Activated T-cell treated with anti-CD3 and anti-CD28 coated beads for 24 hours (primary cell): Measurements from ENCODE around the gene DIAPH2.

Source experiments
- DNase-seq: peaks from one replicate; pipeline ENCODE4 v3.0.0-alpha.2; 2020; ENCODE audit warnings: low read depth

The DIAPH2 gene

DNA sequence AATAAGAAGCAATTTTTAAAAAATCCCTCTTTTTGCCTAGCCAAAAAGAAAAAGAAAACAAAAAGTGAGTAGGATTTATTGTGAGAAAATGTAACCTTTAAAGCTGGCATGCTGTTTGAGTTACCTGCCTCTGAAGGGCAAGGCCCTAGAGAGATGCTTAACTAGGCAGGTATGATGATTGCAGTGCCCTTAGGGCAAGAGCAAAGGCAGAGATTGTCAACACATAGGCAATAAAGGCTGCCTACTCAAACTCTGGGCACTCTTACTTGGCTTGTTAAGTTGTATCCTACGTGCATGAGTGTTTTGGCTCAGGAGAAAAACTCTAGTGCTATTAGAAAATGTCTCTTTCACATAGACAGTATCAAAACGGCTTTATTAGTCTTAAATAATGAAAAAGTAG lies 505.0 kb downstream of the DIAPH2 start:
- DNase-seq: no peak

DNA sequence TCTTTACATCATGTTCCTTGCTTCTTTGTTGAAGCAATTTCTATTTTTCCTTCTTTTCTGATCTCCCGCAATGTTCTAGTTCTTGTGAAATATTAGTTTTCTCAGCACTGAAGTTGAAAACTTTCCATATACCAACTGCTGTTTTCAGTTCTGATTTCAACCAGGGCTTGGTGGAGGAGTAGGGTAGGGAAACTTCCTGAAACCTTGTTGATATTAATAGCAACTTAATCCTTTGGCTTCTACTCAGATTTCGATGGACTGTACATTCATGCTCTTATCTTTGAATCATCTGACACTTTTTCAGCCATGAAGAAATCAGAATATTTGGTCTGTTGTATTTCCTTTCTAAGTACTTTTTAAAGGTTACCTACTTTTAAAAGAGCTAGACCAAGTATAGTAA lies 514.9 kb downstream of the DIAPH2 start:
- no peak for DNase-seq

- DNase-seq: no peak
Measured at GRCh38 chrX:97200454-97200853, 515.8 kb downstream of the DIAPH2 start.

DNA sequence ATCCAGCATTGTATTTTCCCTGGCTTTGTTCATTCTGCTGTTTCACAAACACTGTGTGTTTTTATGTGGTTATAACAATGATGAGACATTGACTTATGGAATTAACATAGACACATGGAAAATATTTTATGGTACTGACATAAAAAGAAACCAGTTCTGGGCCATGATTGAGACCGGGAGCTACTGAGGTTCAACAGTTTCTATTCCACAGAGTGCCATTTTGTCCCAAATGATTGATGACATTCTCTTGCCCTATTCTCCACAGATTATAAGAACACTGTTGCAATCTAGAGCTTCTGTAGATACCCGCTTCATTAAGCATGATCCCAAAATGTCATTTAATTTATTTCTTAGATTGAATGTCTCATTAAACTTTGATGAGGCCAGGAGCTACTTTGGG lies 525.9 kb downstream of the DIAPH2 start:
- DNase-seq: no peak

DNA sequence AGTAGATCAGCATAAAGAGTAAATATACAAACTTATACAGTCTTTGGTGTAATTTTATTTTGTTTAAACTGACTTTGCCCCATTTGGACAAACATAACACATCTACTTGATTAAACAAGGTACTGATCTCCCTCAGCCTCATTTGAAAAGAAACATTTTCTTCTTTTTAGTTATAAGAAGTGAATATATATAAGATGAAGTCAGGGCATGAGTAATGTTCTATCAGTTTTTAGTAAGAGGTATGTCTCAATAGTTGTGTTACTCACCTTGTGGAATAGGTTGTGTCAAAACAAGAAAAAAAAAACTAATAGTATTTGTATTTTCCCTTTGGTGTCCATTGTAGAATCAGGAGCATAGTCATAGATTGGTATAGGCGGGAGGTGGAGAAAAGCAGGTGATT lies 526.4 kb downstream of the DIAPH2 start:
- DNase-seq: no peak

- no peak for DNase-seq
Measured at GRCh38 chrX:97215186-97215585, 530.5 kb downstream of the DIAPH2 start.

GRCh38 chrX:97224148-97224547 lies 539.5 kb downstream of the DIAPH2 start:
- no peak for DNase-seq

- DNase-seq: no peak
Measured at GRCh38 chrX:97229318-97229717, 544.7 kb downstream of the DIAPH2 start.

DNA sequence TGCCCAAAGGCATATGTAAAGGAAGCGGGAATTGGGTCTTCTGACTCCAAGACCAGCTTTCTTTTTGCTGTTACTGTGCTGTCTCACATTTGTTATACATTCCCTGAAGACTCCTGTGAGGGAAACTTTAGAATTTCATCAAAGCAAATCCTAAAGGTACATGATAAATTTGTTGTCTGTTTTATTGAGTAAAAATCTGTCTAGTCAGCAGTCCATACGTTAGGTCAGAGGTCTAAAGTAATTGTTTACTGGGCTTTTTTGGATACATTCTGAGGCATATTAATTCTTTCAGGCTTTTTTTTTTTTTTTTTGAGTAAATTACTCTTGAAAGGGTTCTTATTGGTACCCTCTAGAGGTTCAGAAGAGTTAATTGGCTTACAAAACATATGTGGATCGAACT lies 546.3 kb downstream of the DIAPH2 start:
- no peak for DNase-seq

GRCh38 chrX:97234471-97235081 lies 549.9 kb downstream of the DIAPH2 start:
- DNase-seq: no peak

- DNase-seq: no peak
Measured at GRCh38 chrX:97238632-97239031, 554.0 kb downstream of the DIAPH2 start.

DNA sequence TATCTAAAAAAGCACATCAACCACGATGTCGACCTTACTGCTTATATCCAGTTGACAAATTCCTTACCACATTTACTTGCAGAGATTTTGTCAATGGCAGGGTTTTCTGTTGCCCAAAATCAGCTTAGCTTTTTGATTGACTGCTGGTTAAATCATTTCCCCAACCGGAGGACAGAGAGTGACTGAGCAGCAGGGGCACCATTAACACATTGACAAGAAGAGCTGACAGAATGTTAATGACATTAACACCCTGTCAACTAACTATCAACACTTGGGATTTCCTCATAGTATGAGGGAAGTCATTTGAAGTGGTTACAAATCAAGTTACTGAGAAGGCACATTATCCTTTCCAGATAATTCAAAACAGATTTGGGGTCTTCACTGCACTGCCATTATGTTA lies 567.5 kb downstream of the DIAPH2 start:
- no peak for DNase-seq

GRCh38 chrX:97260679-97261078 lies 576.0 kb downstream of the DIAPH2 start:
- no peak for DNase-seq

DNA sequence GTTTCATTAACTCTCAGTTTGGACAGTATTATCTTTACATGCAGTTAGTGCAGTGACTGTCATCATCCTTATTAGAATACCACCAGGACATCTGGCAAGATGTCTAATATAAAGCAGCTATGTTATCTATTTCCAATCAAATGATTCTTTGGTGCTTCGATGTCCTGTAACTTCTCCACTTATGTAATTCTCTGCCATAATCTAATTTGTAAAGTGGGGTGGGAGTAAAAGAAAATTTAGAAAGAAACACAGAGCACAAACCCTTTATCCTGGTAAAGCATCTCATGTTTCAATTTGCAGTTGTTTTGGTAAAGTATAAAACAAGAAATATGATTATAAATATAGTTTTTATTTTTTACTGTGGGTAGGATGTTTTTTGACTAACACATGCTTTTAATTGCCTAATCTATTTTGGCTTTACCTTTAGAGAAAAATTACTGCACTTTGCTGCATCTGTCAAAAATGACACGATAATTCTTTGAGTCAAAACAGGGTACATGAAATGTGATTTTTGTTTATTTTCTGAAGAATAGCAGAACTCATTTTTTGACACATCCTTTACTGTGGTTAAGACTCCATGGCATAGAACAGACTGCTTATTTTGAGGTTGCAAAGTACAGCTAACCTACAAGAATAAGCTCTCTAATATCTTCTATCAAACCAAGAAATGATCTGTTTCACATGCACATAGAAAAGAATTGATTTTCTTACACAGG lies 581.9 kb downstream of the DIAPH2 start:
- no peak for DNase-seq

DNA sequence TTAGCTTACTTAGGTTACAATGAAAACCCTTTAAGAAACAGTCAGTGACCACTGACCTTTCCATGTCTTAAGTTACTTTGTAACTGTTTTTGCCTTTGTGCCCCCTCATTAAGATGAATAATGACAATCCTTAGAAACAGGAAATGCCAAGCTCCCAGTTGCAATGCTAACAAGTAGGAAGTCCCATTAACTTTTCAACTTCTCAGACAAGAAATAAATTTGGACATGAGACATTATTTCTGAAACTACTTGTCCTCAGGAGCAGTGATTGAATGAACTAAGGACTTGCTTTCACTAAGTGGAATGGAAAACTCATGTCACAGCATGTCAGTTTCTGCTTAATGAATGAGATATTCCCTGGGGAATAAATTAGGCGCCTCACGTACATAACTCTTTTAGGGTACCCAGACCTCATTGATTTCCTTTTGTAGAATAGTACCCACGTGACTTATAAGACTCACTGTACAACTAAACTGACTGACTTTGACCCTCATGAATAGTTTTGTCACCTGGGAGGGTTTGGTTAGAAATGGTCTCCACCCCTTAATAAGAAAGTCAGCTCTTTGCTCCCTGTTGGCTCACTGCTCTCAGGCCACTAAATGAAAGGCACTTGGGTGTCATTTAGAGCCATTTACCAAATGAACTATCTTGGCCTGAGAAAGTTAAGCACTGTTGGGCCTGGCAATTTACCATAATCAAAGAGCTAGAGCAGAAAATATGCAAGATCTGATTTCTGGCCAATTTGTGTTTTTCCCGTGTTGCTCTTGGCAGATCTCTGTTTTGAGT lies 582.9 kb downstream of the DIAPH2 start:
- no peak for DNase-seq

DNA sequence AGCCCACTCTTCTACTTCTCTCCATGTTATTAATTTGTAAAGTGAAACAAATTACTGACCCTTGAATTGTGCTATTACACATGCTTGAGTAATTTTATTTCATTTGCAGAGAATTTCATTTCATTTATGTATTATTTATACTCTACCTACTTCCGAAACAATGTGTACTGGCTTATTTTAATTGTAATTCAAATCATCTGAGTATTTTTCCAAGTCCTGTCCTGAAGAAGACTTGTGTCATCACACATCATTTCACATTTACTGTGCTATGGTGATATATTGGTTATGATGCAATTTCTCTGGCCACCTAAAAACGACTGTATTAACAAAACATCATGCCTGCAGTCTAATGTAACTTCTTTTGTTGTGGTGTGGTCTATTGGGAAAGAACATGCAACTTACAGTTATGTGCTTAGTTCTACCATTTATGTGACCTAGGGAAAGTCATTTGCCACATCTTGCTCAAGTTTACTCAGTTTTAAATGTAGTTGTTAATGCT lies 583.6 kb downstream of the DIAPH2 start:
- no peak for DNase-seq

DNA sequence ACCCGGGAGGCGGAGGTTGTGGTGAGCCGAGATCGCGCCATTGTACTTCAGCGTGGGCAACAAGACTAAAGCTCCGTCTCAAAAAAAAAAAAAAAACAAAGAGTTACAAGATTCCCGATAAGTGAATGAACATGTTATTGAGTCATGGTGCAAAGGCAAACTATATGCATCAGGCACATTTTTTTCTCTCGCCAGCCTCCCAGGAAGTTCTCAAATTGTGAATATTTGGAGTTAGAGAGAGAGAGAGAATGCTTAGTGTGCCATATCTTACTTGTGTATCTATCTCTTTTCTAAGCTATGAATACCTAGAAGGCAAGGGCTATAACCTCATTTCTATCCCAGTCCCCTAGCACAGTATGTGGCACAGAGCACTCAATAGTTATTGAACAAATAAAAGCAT lies 599.9 kb downstream of the DIAPH2 start:
- no peak for DNase-seq

GRCh38 chrX:97290199-97290598 lies 605.6 kb downstream of the DIAPH2 start:
- no peak for DNase-seq

GRCh38 chrX:97294041-97294440 lies 609.4 kb downstream of the DIAPH2 start:
- DNase-seq: no peak

- no peak for DNase-seq
Measured at GRCh38 chrX:97295954-97296353, 611.3 kb downstream of the DIAPH2 start.

GRCh38 chrX:97306771-97307470 lies 622.3 kb downstream of the DIAPH2 start:
- no peak for DNase-seq

DNA sequence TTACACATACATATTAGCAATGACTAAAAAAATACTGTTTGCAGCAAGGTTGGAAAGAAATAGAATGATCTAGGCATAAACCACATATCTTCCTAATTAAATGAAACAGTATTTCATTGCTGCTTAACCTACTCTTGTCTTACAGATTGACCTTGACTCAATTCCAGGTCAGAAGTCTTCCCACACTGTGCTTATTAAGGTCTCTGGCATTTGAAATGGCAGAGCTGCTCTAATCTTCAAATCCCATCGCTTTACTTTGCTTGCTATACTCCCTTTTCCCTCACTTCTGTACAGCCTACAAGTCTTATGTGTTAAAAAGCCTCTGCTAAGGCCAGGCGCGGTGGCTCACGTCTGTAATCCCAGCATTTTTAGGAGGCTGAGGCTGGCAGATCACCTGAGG lies 623.5 kb downstream of the DIAPH2 start:
- no peak for DNase-seq
